Skeletal muscle satellite cell (primary cell): Measurements from ENCODE around the gene SAMD4A.

ENCODE experiments used
- H3K27me3 ChIP-seq: 2 replicates; pipeline ENCODE4 v1.7.0; 2013; ENCODE audit warnings: low read length; ENCODE audit not compliant: control insufficient read depth, insufficient read depth
- H3K36me3 ChIP-seq: 2 replicates; pipeline ENCODE4 v1.7.0; 2013; ENCODE audit warnings: mild to moderate bottlenecking, control low read depth, low read length; ENCODE audit not compliant: insufficient read depth
- H3K4me1 ChIP-seq: 2 replicates; pipeline ENCODE4 v1.7.0; 2013; ENCODE audit warnings: low read length; ENCODE audit not compliant: control insufficient read depth, insufficient read depth
- H3K4me2 ChIP-seq: 2 replicates; pipeline ENCODE4 v1.7.0; 2013; ENCODE audit warnings: mild to moderate bottlenecking, low read length
- H3K4me3 ChIP-seq: 2 replicates; pipeline ENCODE4 v1.7.0; 2013; ENCODE audit warnings: low read length
- H3K9ac ChIP-seq: 2 replicates; pipeline ENCODE4 v1.7.0; 2013; ENCODE audit warnings: mild to moderate bottlenecking, low read depth, low read length, moderate library complexity
- H3K9me3 ChIP-seq: replicated peaks from 2 replicates; pipeline ENCODE4 v1.7.0; 2013; ENCODE audit warnings: mild to moderate bottlenecking, control low read depth, low read length

SAMD4A gene

GRCh38 chr14:54837508-54838149, 270.7 kb downstream of the SAMD4A start:
- Histone ChIP-seq H3K9me3 (no peaks in the 10 kb centered on the region), H3K4me2 (no peak overlapping the region), H3K9ac (no peak overlapping the region), H3K27me3 (peaks cover 39% of the 10 kb centered on the region), H3K36me3 (no peaks in the 10 kb centered on the region), H3K4me1 (no peaks in the 10 kb centered on the region), H3K4me3 (no peak overlapping the region)

DNA sequence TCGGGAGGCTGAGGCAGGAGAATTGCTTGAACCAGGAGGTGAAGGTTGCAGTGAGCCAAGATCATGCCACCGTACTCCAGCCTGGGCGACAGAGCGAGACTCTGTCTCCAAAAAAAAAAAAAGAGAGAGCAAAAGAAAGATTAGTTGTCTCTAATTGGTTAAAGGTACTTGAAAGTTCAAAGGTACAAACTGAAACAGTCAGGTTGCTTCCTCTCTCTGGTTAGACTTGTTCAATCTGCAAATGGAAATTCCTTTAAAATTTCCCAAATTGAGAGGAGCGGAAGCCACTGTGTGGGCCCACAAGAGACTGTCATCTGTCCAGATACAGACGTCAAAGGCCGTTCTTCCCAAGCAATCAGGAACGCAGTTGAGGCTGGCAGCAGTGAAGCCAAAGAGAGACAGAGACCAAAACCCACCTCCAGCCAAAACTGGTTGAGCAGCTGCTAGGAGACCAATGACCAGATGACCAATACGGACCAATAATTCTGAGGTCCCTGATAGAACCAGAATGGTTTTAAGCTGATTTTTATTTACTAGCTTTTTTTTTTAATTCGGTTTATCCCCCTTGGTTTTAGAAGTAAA, 272.1 kb downstream of the SAMD4A start:
- no peaks in the 10 kb centered on the region for H3K4me1 ChIP-seq
- no peak overlapping the region for H3K4me2 ChIP-seq
- no peak overlapping the region for H3K9ac ChIP-seq
- H3K36me3 ChIP-seq = no peaks in the 10 kb centered on the region
- H3K4me3 ChIP-seq = no peak overlapping the region
- H3K9me3 ChIP-seq = no peaks in the 10 kb centered on the region
- peaks cover 29% of the 10 kb centered on the region for H3K27me3 ChIP-seq

DNA sequence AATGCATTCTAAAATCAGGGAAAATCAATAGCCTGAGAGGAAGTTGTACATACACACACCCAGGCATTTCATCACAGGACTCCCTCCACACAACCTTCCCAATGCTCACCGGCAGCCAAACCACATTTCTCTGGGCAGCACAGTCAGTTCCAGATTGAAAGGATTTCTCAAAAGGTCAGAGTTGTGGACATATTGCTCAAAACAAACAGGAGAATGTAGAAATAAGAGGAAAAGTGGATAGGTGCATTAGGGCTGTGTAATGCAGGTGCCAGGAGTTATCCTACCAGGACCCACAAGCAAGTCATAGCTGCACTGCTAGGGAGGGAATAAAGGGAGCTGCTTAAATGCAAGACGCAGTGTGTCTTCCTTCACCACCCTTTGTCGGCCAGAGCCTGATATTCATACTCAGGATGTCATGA, 272.8 kb downstream of the SAMD4A start:
- H3K36me3 ChIP-seq = no peaks in the 10 kb centered on the region

DNA sequence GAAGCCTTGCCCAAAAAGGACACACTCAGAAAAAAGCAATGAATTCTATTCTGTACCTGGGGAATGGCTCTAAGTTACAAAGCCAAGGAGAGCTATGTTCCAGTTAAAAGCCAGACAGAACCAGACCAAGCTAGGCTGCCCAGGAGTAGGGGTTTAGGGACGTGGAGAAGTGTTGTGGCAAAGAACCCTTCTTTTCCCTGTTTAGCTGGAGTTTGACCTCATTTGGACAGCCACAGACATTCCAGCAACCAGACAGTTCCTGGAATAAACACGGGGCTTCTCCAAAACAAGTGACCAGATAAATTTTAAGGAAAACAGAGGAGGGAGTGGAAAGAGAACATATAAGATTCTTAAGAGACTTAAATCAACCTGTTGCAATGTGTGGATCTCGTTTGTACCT, 273.4 kb downstream of the SAMD4A start:
- Histone ChIP-seq H3K9ac (no peak overlapping the region), H3K9me3 (no peaks in the 10 kb centered on the region), H3K4me3 (no peak overlapping the region), H3K27me3 (peaks cover 23% of the 10 kb centered on the region), H3K4me2 (no peak overlapping the region), H3K36me3 (no peaks in the 10 kb centered on the region), H3K4me1 (no peaks in the 10 kb centered on the region)

More for the DNA sequence above, 272.8 kb downstream of the SAMD4A start:
- Histone ChIP-seq H3K9ac (no peak overlapping the region), H3K27me3 (peaks cover 29% of the 10 kb centered on the region), H3K4me2 (no peak overlapping the region), H3K4me1 (no peaks in the 10 kb centered on the region), H3K4me3 (no peak overlapping the region), H3K9me3 (no peaks in the 10 kb centered on the region)

DNA sequence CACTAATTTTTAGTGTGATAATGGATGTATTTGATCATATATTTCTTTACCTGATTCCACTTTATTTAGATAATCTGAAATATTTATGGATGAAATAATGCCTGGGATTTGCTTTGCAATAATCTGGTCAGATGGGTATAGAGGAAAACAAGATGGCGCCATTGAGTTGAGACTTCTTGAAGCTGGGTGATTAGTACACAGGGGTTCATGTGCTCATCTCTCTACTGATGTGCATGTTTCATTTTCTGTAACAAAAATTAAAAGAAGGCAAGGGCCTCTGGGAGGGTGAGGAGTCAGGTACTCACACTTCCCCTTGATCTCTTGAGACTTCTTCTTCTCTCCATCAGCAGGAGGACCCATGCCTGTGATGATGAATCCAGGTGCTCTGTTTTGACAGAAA, 273.9 kb downstream of the SAMD4A start:
- no peaks in the 10 kb centered on the region for H3K9me3 ChIP-seq
- H3K4me2 ChIP-seq = no peak overlapping the region
- no peak overlapping the region for H3K9ac ChIP-seq
- H3K4me3 ChIP-seq = no peak overlapping the region
- no peaks in the 10 kb centered on the region for H3K36me3 ChIP-seq
- peaks cover 21% of the 10 kb centered on the region for H3K27me3 ChIP-seq
- no peaks in the 10 kb centered on the region for H3K4me1 ChIP-seq
